ENCODE data around the gene SPDYE5. TPM values are rescaled to one million over a fixed set of nuclear protein-coding genes. Genes with fewer than 3 reads are reported as not detected.
"Not testable (repeated sequence)": the region's sequence is repeated elsewhere in the genome, so short reads cannot be mapped to it uniquely, and the experiment has no call there.

Gene SPDYE5
- total RNA-seq, 1 donor from 2014 or later = not detected

DNA sequence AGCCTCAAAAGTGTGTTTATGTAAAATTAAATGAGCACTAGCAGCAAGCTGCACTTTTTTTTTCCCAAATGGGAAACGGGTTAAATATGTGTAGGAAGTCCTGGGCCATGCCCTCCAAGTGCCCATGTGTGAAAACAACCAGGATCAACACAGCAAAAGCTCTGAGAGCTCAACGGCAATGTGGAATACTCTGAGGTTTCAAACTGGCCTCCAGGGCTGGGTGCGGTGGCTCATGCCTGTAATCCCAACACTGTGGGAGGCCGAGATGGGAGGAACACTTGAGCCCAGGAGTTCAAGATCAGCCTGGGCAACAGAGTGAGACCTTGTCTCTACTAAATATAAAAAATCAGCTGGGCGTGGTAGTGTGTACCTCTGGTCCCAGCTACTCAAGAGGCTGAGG, 34.1 kb upstream of the SPDYE5 start:
- not testable (repeated sequence) for DNase-seq (ENCODE audit: low read depth); H3K27me3 Mint-ChIP-seq (ENCODE audit: low read depth, unreplicated experiment); H3K9me3 ChIP-seq (ENCODE audit: insufficient read depth, low read depth, low read length)

DNA sequence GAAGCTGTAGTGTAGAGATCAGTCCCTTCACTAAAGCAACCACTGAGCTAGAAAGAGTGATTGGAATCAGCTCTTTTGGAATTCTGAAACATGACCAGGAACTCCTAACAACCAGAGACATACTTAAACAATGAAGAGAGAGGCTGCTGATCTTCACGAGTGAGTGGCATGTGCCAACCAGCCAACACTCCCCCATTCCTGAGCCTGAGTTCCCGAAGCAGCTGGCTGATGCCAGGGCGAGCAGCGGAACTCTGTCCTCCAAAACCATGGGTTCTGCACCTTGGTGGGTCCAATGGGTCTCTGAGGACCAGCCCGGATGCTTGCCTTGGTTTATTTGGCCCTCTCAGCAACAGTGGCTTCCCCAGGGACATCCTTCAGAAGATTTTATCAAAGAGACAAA, 31.6 kb upstream of the SPDYE5 start:
- H3K4me3 Mint-ChIP-seq (ENCODE audit: unreplicated experiment) = not testable (repeated sequence)

More for the DNA sequence above, 34.1 kb upstream of the SPDYE5 start:
- not testable (repeated sequence) for H3K4me1 ChIP-seq (ENCODE audit: insufficient read depth, low read length); H3K9me3 Mint-ChIP-seq (ENCODE audit: unreplicated experiment); H3K9ac ChIP-seq (ENCODE audit: low read length); H3K27ac Mint-ChIP-seq (ENCODE audit: unreplicated experiment); H3K27me3 ChIP-seq (ENCODE audit: insufficient read depth, low read length); H3K36me3 Mint-ChIP-seq (ENCODE audit: low read depth, unreplicated experiment); H3K4me3 ChIP-seq (ENCODE audit: insufficient read depth, low read depth, low read length); H3K36me3 ChIP-seq (ENCODE audit: insufficient read depth, low read length); H3K4me1 Mint-ChIP-seq (ENCODE audit: low read depth, unreplicated experiment); H3K79me2 ChIP-seq (ENCODE audit: insufficient read depth, low read length); H2AFZ ChIP-seq (ENCODE audit: low read depth, low read length); FAIRE-seq; H4K20me1 ChIP-seq (ENCODE audit: insufficient read depth, low read length); H3K4me3 Mint-ChIP-seq (ENCODE audit: unreplicated experiment); H3K27ac ChIP-seq (ENCODE audit: low read depth, low read length); H3K4me2 ChIP-seq (ENCODE audit: low read length)

DNA sequence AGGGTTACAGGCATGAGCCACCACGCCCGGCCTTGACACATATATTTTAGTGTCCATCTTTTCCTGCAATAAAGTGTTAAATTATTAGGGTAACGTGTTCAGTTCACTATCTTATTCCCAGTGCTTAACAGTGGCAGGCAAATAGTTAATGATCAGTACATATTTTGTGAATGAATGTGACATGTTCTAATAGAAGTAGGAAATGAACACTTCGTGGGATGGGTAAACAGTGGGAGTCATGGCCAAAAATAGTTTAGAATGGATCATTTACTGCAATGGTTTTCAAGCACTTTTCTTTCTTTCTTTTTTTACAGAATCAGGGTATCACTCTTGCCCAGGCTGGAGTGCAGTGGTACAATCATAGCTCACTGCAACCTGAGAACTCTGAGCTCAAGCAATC, 22.0 kb upstream of the SPDYE5 start:
- not testable (repeated sequence) for H3K27ac ChIP-seq (ENCODE audit: low read depth, low read length); H3K4me2 ChIP-seq (ENCODE audit: low read length); H3K4me1 Mint-ChIP-seq (ENCODE audit: low read depth, unreplicated experiment); H3K27me3 Mint-ChIP-seq (ENCODE audit: low read depth, unreplicated experiment); H2AFZ ChIP-seq (ENCODE audit: low read depth, low read length); H3K4me3 ChIP-seq (ENCODE audit: insufficient read depth, low read depth, low read length); H3K79me2 ChIP-seq (ENCODE audit: insufficient read depth, low read length); DNase-seq (ENCODE audit: low read depth); H3K9me3 ChIP-seq (ENCODE audit: insufficient read depth, low read depth, low read length); H3K9me3 Mint-ChIP-seq (ENCODE audit: unreplicated experiment); H3K36me3 ChIP-seq (ENCODE audit: insufficient read depth, low read length); H3K36me3 Mint-ChIP-seq (ENCODE audit: low read depth, unreplicated experiment); H4K20me1 ChIP-seq (ENCODE audit: insufficient read depth, low read length); H3K9ac ChIP-seq (ENCODE audit: low read length); H3K27ac Mint-ChIP-seq (ENCODE audit: unreplicated experiment); H3K4me1 ChIP-seq (ENCODE audit: insufficient read depth, low read length); FAIRE-seq; H3K4me3 Mint-ChIP-seq (ENCODE audit: unreplicated experiment); H3K27me3 ChIP-seq (ENCODE audit: insufficient read depth, low read length)

More for the DNA sequence above, 31.6 kb upstream of the SPDYE5 start:
- not testable (repeated sequence) for H3K36me3 Mint-ChIP-seq (ENCODE audit: low read depth, unreplicated experiment); H3K27me3 ChIP-seq (ENCODE audit: insufficient read depth, low read length); H3K4me1 Mint-ChIP-seq (ENCODE audit: low read depth, unreplicated experiment); H3K9me3 Mint-ChIP-seq (ENCODE audit: unreplicated experiment); H3K9me3 ChIP-seq (ENCODE audit: insufficient read depth, low read depth, low read length); H4K20me1 ChIP-seq (ENCODE audit: insufficient read depth, low read length); H3K79me2 ChIP-seq (ENCODE audit: insufficient read depth, low read length); DNase-seq (ENCODE audit: low read depth); H2AFZ ChIP-seq (ENCODE audit: low read depth, low read length); H3K27ac Mint-ChIP-seq (ENCODE audit: unreplicated experiment); H3K4me2 ChIP-seq (ENCODE audit: low read length); FAIRE-seq; H3K4me3 ChIP-seq (ENCODE audit: insufficient read depth, low read depth, low read length); H3K36me3 ChIP-seq (ENCODE audit: insufficient read depth, low read length); H3K9ac ChIP-seq (ENCODE audit: low read length); H3K27me3 Mint-ChIP-seq (ENCODE audit: low read depth, unreplicated experiment); H3K27ac ChIP-seq (ENCODE audit: low read depth, low read length); H3K4me1 ChIP-seq (ENCODE audit: insufficient read depth, low read length)

DNA sequence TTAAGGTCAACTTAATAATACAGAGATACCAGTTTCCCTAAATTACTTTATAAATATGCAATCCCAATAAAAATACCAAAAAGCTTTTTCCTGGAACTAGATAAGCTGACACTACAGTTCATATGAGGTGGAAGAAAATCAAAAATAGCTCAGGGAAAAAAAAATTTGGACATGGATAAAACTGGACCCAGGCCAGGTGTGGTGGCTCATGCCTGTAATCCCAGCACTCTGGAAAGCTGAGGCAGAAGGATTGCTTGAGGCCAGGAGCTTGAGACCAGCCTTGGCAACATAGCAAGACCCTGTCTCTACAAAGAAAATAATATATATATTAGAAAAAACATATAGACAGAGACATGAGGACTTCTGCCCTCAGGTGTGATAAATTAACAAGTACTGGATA, 14.7 kb upstream of the SPDYE5 start:
- FAIRE-seq; H2AFZ ChIP-seq (ENCODE audit: low read depth, low read length); H3K27ac ChIP-seq (ENCODE audit: low read depth, low read length); H4K20me1 ChIP-seq (ENCODE audit: insufficient read depth, low read length); H3K27me3 ChIP-seq (ENCODE audit: insufficient read depth, low read length); H3K36me3 ChIP-seq (ENCODE audit: insufficient read depth, low read length); H3K9me3 ChIP-seq (ENCODE audit: insufficient read depth, low read depth, low read length); H3K27ac Mint-ChIP-seq (ENCODE audit: unreplicated experiment); H3K79me2 ChIP-seq (ENCODE audit: insufficient read depth, low read length); H3K9ac ChIP-seq (ENCODE audit: low read length); DNase-seq (ENCODE audit: low read depth); H3K4me1 Mint-ChIP-seq (ENCODE audit: low read depth, unreplicated experiment); H3K9me3 Mint-ChIP-seq (ENCODE audit: unreplicated experiment); H3K27me3 Mint-ChIP-seq (ENCODE audit: low read depth, unreplicated experiment); H3K36me3 Mint-ChIP-seq (ENCODE audit: low read depth, unreplicated experiment); H3K4me3 ChIP-seq (ENCODE audit: insufficient read depth, low read depth, low read length); H3K4me2 ChIP-seq (ENCODE audit: low read length); H3K4me3 Mint-ChIP-seq (ENCODE audit: unreplicated experiment); H3K4me1 ChIP-seq (ENCODE audit: insufficient read depth, low read length): not testable (repeated sequence)

DNA sequence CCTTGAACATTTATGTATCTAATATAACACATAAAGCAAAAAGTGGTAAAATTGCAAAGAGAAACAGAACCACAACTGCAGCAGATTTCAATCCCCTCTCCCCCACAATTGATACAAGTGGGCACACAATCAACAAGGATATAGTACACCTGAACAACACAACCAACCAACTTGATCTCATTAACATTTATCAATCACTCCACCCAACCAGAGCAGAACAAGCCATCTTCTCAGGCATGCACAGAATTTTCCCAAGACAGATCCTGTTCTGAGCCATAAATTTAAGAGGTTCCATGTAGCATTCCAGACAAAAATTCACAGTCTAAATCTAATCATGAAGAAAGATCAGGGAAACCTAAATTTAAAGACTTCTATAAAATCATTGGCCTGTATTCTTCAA, 11.8 kb upstream of the SPDYE5 start:
- H3K9me3 Mint-ChIP-seq (ENCODE audit: unreplicated experiment); H3K27me3 ChIP-seq (ENCODE audit: insufficient read depth, low read length); H3K27ac Mint-ChIP-seq (ENCODE audit: unreplicated experiment); H3K9ac ChIP-seq (ENCODE audit: low read length); H3K27me3 Mint-ChIP-seq (ENCODE audit: low read depth, unreplicated experiment); H3K36me3 ChIP-seq (ENCODE audit: insufficient read depth, low read length); H3K4me1 Mint-ChIP-seq (ENCODE audit: low read depth, unreplicated experiment); H3K4me3 Mint-ChIP-seq (ENCODE audit: unreplicated experiment); H3K79me2 ChIP-seq (ENCODE audit: insufficient read depth, low read length); H2AFZ ChIP-seq (ENCODE audit: low read depth, low read length); H4K20me1 ChIP-seq (ENCODE audit: insufficient read depth, low read length); H3K36me3 Mint-ChIP-seq (ENCODE audit: low read depth, unreplicated experiment); FAIRE-seq; H3K4me3 ChIP-seq (ENCODE audit: insufficient read depth, low read depth, low read length); H3K4me1 ChIP-seq (ENCODE audit: insufficient read depth, low read length); DNase-seq (ENCODE audit: low read depth); H3K27ac ChIP-seq (ENCODE audit: low read depth, low read length); H3K9me3 ChIP-seq (ENCODE audit: insufficient read depth, low read depth, low read length); H3K4me2 ChIP-seq (ENCODE audit: low read length): not testable (repeated sequence)

DNA sequence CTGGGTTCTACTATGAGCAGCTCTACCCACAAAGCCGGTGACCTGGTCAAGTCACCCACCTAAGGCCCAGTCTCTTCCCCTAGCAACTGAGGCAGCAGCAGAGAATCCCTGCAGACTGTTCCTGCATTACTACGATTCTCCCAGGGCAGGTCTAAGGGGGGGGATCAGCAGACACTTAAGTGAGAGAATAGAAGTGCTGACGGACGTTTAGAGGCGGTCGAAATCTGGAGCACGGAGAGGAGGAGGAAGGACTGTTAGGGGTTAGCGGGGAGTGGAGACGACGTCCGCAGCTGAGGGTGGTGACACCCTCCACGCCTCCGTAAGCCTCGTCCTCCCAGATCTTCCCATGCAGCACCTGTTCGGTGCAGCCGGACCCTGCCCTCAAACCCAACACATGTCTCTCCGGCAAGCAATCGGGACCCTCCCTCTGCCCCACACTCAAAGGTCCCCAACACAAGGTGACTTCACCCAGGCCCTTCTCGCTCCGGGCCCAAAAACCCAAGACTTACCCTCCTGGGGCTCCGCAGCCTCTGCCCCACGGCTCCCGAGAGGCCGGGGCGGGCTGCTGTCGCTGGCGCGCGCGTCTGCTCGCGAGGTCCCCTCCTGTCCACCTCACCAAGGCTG, 6.7 kb upstream of the SPDYE5 start:
- not testable (repeated sequence) for H3K27me3 ChIP-seq (ENCODE audit: insufficient read depth, low read length); H3K4me1 ChIP-seq (ENCODE audit: insufficient read depth, low read length); H3K36me3 ChIP-seq (ENCODE audit: insufficient read depth, low read length); FAIRE-seq; H3K9me3 Mint-ChIP-seq (ENCODE audit: unreplicated experiment); H3K4me1 Mint-ChIP-seq (ENCODE audit: low read depth, unreplicated experiment); H3K9me3 ChIP-seq (ENCODE audit: insufficient read depth, low read depth, low read length); H3K36me3 Mint-ChIP-seq (ENCODE audit: low read depth, unreplicated experiment); H3K27me3 Mint-ChIP-seq (ENCODE audit: low read depth, unreplicated experiment); H4K20me1 ChIP-seq (ENCODE audit: insufficient read depth, low read length); H2AFZ ChIP-seq (ENCODE audit: low read depth, low read length); H3K79me2 ChIP-seq (ENCODE audit: insufficient read depth, low read length); DNase-seq (ENCODE audit: low read depth)
- peak overlapping the region; percentile 90 for H3K4me2 ChIP-seq (ENCODE audit: low read length)
- H3K4me3 ChIP-seq (ENCODE audit: insufficient read depth, low read depth, low read length) = peak overlapping the region; percentile 72
- Mint-ChIP-seq H3K27ac (ENCODE audit: unreplicated experiment) (peak overlapping the region; percentile 89), H3K4me3 (ENCODE audit: unreplicated experiment) (peak overlapping the region; percentile 93)
- peak overlapping the region; percentile 12 for H3K27ac ChIP-seq (ENCODE audit: low read depth, low read length)
- H3K9ac ChIP-seq (ENCODE audit: low read length) = peak overlapping the region; percentile 89
